NB4 (cell line): ENCODE data around the gene SWSAP1.

ENCODE experiments used
- CTCF ChIP-seq: IDR thresholded peaks from one replicate; pipeline ENCODE4 v1.5.1; 2012; ENCODE audit warnings: low read depth, low read length
- POLR2A ChIP-seq: IDR thresholded peaks from 2 replicates; pipeline ENCODE4 v1.6.1; 2011; ENCODE audit warnings: mild to moderate bottlenecking; ENCODE audit not compliant: insufficient read length; ENCODE audit errors: extremely low read depth

GRCh38 chr19:11423791-11424181, 49.3 kb downstream of the SWSAP1 start:
- TF ChIP-seq CTCF: no peak
- TF ChIP-seq POLR2A: no peak
